ENCODE data around the gene HTR3B. TPM values are rescaled to one million over a fixed set of nuclear protein-coding genes. Genes with fewer than 3 reads are reported as not detected.
"Not testable (repeated sequence)": the region's sequence is repeated elsewhere in the genome, so short reads cannot be mapped to it uniquely, and the experiment has no call there.

Gene HTR3B
- total RNA-seq, 2 experiments from 2014 or later: not detected

DNA sequence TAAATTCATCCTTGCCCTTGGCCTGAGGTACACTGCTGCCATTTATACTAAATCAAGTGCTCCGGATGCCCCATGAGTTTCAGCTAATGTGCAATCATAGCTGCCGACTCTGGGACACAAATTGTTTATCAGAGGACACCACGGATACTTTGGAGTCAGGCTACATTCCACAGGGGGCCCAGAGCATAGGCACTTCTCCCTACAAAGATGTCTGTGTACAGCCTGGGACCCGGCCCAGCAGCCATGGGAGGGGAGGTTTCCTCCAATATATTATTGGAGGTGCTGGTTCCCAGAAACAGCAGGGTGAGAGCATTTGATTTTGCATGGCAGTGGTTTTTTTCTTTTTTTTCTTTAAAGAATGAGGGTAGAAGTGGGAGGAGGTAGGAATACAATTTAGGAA lies 31.3 kb downstream of the HTR3B start:
- DNase-seq (no peak), ATAC-seq (ENCODE audit: low read depth) (no peak)
- no peak overlapping the region for H3K4me3 Mint-ChIP-seq
- POLR2A ChIA-PET: no interaction called here
- no peaks in the 10 kb centered on the region for H3K4me1 Mint-ChIP-seq
- H3K36me3 Mint-ChIP-seq: no peaks in the 10 kb centered on the region
- H3K27ac Mint-ChIP-seq: no peak overlapping the region
- no peaks in the 10 kb centered on the region for H3K9me3 Mint-ChIP-seq
- H3K27me3 Mint-ChIP-seq: peaks cover 24% of the 10 kb centered on the region

- H3K4me1 Mint-ChIP-seq: no peaks in the 10 kb centered on the region
- no peaks in the 10 kb centered on the region for H3K9me3 Mint-ChIP-seq
- no peaks in the 10 kb centered on the region for H3K36me3 Mint-ChIP-seq
- POLR2A ChIA-PET: no interaction called here
- H3K4me3 Mint-ChIP-seq: no peak overlapping the region
- DNase-seq: no peak
- no peak for ATAC-seq (ENCODE audit: low read depth)
- H3K27ac Mint-ChIP-seq: no peak overlapping the region
- H3K27me3 Mint-ChIP-seq: peaks cover 16% of the 10 kb centered on the region
These were observed 33.3 kb downstream of the HTR3B start for GRCh38 chr11:113937918-113938317.

DNA sequence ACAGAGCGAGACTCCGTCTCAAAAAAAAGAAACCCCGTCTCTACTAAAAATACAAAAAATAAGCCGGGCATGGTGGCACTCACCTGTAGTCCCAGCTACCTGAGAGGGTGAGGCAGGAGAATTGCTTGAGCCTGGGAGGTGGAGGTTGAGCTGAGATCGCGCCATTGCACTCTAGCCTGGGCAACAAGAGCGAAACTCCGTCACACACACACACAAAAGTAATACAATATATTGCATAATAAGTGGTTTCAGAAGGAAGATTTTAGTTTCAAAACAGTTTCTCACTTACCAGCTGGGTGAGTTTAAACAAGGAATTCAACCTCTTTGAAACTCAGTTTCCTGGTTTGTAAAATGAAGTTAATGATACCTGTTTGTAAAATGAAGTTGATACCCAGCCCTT lies 37.7 kb downstream of the HTR3B start:
- H3K4me1 Mint-ChIP-seq: no peaks in the 10 kb centered on the region
- H3K27me3 Mint-ChIP-seq: peaks cover 7% of the 10 kb centered on the region
- no peaks in the 10 kb centered on the region for H3K9me3 Mint-ChIP-seq
- H3K4me3 Mint-ChIP-seq: no peak overlapping the region
- ATAC-seq (ENCODE audit: low read depth) (no peak), DNase-seq (no peak)
- no peaks in the 10 kb centered on the region for H3K36me3 Mint-ChIP-seq
- POLR2A ChIA-PET: no interaction called here
- H3K27ac Mint-ChIP-seq: no peak overlapping the region

DNA sequence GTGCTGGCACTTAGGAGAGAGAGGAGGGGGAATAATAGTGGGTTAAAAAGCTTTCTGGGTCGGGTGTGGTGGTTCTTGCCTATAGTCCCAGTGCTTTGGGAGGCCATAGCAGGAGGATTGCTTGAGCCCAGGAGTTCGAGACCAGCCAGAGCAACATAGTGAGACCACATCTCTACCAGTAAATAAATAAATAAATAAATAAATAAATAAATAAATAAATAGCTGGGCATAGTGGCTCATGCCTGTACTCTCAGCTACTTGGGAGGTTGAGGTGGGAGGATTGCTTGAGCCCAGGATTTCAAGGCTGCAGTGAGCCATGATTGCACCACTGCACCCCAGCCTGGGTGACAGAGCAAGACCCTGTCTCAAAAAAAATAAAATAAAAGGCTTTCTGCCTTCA lies 41.6 kb downstream of the HTR3B start:
- H3K4me1 Mint-ChIP-seq: not testable (repeated sequence)

GRCh38 chr11:113947994-113948393 lies 43.4 kb downstream of the HTR3B start:
- peaks cover 11% of the 10 kb centered on the region for H3K27me3 Mint-ChIP-seq
- H3K27ac Mint-ChIP-seq: no peak overlapping the region
- no peaks in the 10 kb centered on the region for H3K4me1 Mint-ChIP-seq
- H3K36me3 Mint-ChIP-seq: no peaks in the 10 kb centered on the region
- ATAC-seq (ENCODE audit: low read depth) (no peak), DNase-seq (no peak)
- no peaks in the 10 kb centered on the region for H3K9me3 Mint-ChIP-seq
- H3K4me3 Mint-ChIP-seq: no peak overlapping the region
- POLR2A ChIA-PET: no interaction called here

More for the DNA sequence above, 41.6 kb downstream of the HTR3B start:
- H3K9me3 Mint-ChIP-seq; H3K36me3 Mint-ChIP-seq; POLR2A ChIA-PET; ATAC-seq (ENCODE audit: low read depth); H3K27ac Mint-ChIP-seq; H3K4me3 Mint-ChIP-seq; H3K27me3 Mint-ChIP-seq; DNase-seq: not testable (repeated sequence)

GRCh38 chr11:113949891-113950290 lies 45.3 kb downstream of the HTR3B start:
- H3K4me1 Mint-ChIP-seq: no peaks in the 10 kb centered on the region
- H3K27ac Mint-ChIP-seq: no peak overlapping the region
- H3K9me3 Mint-ChIP-seq: no peaks in the 10 kb centered on the region
- H3K36me3 Mint-ChIP-seq: no peaks in the 10 kb centered on the region
- no peak overlapping the region for H3K4me3 Mint-ChIP-seq
- peaks cover 19% of the 10 kb centered on the region for H3K27me3 Mint-ChIP-seq
- ATAC-seq (ENCODE audit: low read depth) (no peak), DNase-seq (no peak)
- POLR2A ChIA-PET: no interaction called here

DNA sequence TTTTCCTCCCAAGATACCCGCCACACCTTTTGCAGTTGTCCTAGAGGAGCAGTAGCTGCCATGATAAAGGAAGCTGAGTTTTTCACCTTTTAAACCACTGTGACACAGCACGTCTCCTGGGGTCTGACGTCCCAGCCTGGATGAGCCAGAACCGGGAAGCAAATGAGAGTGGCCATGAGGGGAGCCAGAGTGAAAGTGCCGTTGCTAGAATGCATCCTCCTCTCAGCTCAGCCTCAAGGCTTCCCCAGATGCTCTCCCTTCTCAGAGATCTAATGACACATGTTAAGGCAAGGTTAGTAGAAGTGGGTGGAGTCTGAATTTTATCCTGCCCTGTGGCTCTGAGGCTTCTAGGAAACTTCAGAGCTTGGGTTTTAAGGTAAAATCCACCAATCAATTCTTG lies 46.9 kb downstream of the HTR3B start:
- Mint-ChIP-seq H3K27me3 (peaks cover 15% of the 10 kb centered on the region), H3K27ac (no peak overlapping the region), H3K36me3 (no peaks in the 10 kb centered on the region), H3K4me3 (no peak overlapping the region), H3K9me3 (no peaks in the 10 kb centered on the region), H3K4me1 (no peaks in the 10 kb centered on the region)
- no peak for ATAC-seq (ENCODE audit: low read depth)
- no peak for DNase-seq
- POLR2A ChIA-PET: no interaction called here

- ATAC-seq (ENCODE audit: low read depth): no peak
These were observed 47.5 kb downstream of the HTR3B start for GRCh38 chr11:113952070-113952469.

DNA sequence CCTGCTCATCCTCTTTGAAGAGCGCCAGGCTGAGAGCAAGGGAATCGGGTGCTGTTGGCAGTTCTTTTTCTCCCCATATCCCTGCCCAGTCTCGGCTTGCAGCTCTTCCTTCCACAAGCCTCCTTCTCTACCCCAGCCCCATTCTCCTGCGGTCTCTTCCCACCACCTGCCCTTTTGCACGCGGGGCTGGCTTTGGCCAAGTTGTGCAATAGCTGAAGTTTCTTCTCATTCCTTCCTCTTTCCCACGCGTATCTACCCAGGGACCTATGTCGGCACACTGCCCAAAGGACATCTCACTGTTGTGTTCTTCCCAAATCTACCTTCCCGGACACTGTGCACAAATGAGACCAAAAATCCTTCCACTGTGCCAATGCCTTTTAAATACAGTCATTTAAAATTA lies 48.0 kb downstream of the HTR3B start:
- peaks cover 12% of the 10 kb centered on the region for H3K27me3 Mint-ChIP-seq
- no peaks in the 10 kb centered on the region for H3K4me1 Mint-ChIP-seq
- H3K36me3 Mint-ChIP-seq: no peaks in the 10 kb centered on the region
- no peak for DNase-seq
- POLR2A ChIA-PET: no interaction called here
- H3K27ac Mint-ChIP-seq: no peak overlapping the region
- no peaks in the 10 kb centered on the region for H3K9me3 Mint-ChIP-seq
- no peak overlapping the region for H3K4me3 Mint-ChIP-seq
- ATAC-seq (ENCODE audit: low read depth): no peak

More at GRCh38 chr11:113952070-113952469, 47.5 kb downstream of the HTR3B start:
- Mint-ChIP-seq H3K36me3 (no peaks in the 10 kb centered on the region), H3K9me3 (no peaks in the 10 kb centered on the region), H3K4me1 (no peaks in the 10 kb centered on the region), H3K27me3 (peaks cover 12% of the 10 kb centered on the region), H3K4me3 (no peak overlapping the region), H3K27ac (no peak overlapping the region)
- POLR2A ChIA-PET: no interaction called here
- DNase-seq: no peak

- Mint-ChIP-seq H3K27me3 (peaks cover 14% of the 10 kb centered on the region), H3K36me3 (no peaks in the 10 kb centered on the region)
- ATAC-seq (ENCODE audit: low read depth): no peak
These were observed 49.6 kb downstream of the HTR3B start for GRCh38 chr11:113954235-113954634.

DNA sequence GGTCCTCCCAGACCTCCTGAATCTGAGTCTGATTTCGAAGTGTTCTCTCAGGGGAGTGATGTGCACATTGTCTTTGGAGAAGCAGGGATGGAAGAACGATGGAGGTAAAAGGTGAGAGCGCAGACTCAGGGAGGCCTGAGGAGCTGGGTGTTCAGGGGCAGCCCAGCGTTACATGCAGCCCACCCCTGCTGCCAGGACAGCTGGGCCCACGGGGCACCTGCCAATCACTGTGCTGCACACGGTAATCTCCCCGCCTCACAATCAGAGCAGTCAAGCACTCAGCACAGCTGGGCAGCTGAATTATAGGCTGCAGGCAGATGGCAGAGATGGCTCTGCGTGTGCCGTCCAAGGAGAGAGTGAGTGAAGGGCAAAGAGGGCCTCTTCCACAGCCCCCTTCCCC lies 52.4 kb downstream of the HTR3B start:
- no peak overlapping the region for H3K4me3 Mint-ChIP-seq
- no peaks in the 10 kb centered on the region for H3K9me3 Mint-ChIP-seq
- ATAC-seq (ENCODE audit: low read depth): no peak
- POLR2A ChIA-PET: no interaction called here
- H3K36me3 Mint-ChIP-seq: no peaks in the 10 kb centered on the region
- H3K27me3 Mint-ChIP-seq: peaks cover 16% of the 10 kb centered on the region
- no peaks in the 10 kb centered on the region for H3K4me1 Mint-ChIP-seq
- DNase-seq: no peak
- no peak overlapping the region for H3K27ac Mint-ChIP-seq

More at GRCh38 chr11:113954235-113954634, 49.6 kb downstream of the HTR3B start:
- Mint-ChIP-seq H3K9me3 (no peaks in the 10 kb centered on the region), H3K27ac (no peak overlapping the region), H3K4me1 (no peaks in the 10 kb centered on the region), H3K4me3 (no peak overlapping the region)
- POLR2A ChIA-PET: no interaction called here
- DNase-seq: no peak

DNA sequence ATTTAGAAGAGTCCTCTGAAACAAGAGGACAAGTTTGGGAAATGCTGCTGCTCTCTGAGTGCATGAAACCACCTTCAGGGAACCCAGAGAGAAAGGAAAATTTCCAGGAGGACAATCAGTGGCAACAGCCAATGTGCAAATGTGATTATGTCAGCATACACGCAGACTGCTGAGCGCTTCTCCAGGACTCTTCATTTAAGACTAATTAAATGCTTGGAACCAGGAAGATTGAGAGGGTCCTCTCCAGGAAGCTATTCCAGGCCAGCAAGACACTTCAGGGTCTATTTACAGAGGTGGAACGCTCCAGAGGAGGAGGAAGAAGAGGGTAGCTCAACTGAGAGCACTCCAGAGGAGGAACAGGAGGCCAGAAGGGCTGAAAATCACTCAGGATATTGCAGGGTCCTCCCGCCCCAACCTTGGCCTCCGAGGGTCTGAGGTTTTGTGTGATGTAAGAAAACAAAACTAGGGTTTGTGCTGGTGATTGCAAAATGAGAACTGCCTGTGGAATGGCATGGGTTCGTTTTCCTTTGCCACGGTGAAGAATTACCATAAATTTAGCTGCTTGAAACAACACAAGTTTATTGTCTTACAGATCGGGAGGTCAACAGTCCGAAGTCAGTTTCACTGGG lies 56.2 kb downstream of the HTR3B start:
- H3K4me1 Mint-ChIP-seq: no peaks in the 10 kb centered on the region
- no peak for DNase-seq
- H3K4me3 Mint-ChIP-seq: no peak overlapping the region
- no peaks in the 10 kb centered on the region for H3K9me3 Mint-ChIP-seq
- POLR2A ChIA-PET: no interaction called here
- H3K27me3 Mint-ChIP-seq: peaks cover 7% of the 10 kb centered on the region
- H3K27ac Mint-ChIP-seq: no peak overlapping the region
- no peaks in the 10 kb centered on the region for H3K36me3 Mint-ChIP-seq
- ATAC-seq (ENCODE audit: low read depth): no peak

- ATAC-seq (ENCODE audit: low read depth) (no peak), DNase-seq (no peak)
- Mint-ChIP-seq H3K27me3 (peaks cover 4% of the 10 kb centered on the region), H3K9me3 (no peaks in the 10 kb centered on the region), H3K27ac (no peak overlapping the region), H3K4me1 (no peaks in the 10 kb centered on the region), H3K4me3 (no peak overlapping the region), H3K36me3 (no peaks in the 10 kb centered on the region)
- POLR2A ChIA-PET: no interaction called here
These were observed 62.8 kb downstream of the HTR3B start for GRCh38 chr11:113967361-113967760.

DNA sequence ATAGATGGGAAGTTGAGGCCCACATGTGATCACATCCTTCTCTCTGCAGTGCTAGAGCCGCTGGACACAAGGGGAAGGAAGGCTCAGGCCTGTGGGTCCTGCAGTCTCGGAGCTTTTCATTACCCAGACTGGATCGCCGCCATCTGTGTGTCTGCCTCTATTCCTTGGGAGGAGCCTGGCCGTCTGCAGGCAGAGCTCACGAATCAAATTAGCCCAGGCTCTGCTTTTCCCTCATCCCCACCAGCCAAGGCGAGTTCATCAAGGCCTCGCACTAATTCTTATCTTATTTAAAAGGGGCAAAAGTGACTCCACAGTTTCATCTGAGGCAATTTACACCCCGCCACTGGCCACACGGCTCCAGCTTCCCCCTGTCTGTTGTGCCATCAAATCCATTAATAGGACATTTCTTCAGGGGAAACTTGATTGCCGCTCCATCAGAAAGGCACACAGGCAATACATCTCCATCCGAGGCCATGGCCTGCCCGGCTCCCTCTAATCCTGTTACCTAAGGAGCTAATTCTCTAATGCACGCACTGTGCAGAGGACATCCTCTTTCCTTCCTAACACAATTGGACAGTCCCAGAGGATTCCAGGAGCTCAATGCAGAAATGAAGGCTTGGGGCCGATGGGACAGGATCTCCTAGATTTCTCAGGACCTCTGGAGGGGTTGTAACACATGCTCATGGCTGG lies 67.1 kb downstream of the HTR3B start:
- no peak overlapping the region for H3K4me3 Mint-ChIP-seq
- DNase-seq (no peak), ATAC-seq (ENCODE audit: low read depth) (no peak)
- peaks cover 10% of the 10 kb centered on the region for H3K27me3 Mint-ChIP-seq
- POLR2A ChIA-PET: no interaction called here
- no peaks in the 10 kb centered on the region for H3K36me3 Mint-ChIP-seq
- H3K27ac Mint-ChIP-seq: no peak overlapping the region
- H3K9me3 Mint-ChIP-seq: no peaks in the 10 kb centered on the region
- H3K4me1 Mint-ChIP-seq: no peaks in the 10 kb centered on the region

All from activated naive CD8-positive, alpha-beta T cell treated with anti-CD3 and anti-CD28 coated beads, Interleukin-2, amount 10 ng/mL, durations not matched to agents 7 days and 5 days (primary cell).